Liver (tissue), 9 donors: Measurements from ENCODE around the gene SH3TC2. TPM values are rescaled to one million over a fixed set of nuclear protein-coding genes. Genes with fewer than 3 reads are reported as not detected.

Source experiments
- DNase-seq: peaks from one replicate; pipeline ENCODE4 v3.0.0-alpha.2; 2017; ENCODE audit warnings: low spot score
- H3K27ac ChIP-seq, 2 donors: one replicate each; pipeline ENCODE4 v1.7.0; 2013; ENCODE audit warnings: inconsistent platforms in 2 of 2, low read length in 2 of 2, control low read depth in 1 of 2, low read depth in 1 of 2, mild to moderate bottlenecking in 1 of 2
- H3K27me3 ChIP-seq, 4 donors: one replicate each; pipeline versions ENCODE4 v1.6.1 to v1.7.0; 2013; ENCODE audit warnings: low read length in 3 of 4, inconsistent platforms in 1 of 4, mild to moderate bottlenecking in 1 of 4, moderate library complexity in 1 of 4; ENCODE audit not compliant: control insufficient read depth in 4 of 4, insufficient read depth in 4 of 4
- H3K36me3 ChIP-seq, 4 donors: one replicate each; pipeline versions ENCODE4 v1.6.1 to v1.7.0; 2013; ENCODE audit warnings: low read length in 3 of 4, mild to moderate bottlenecking in 3 of 4, low read depth in 1 of 4, moderate library complexity in 1 of 4; ENCODE audit not compliant: control insufficient read depth in 4 of 4, insufficient read depth in 3 of 4
- H3K4me1 ChIP-seq, 4 donors: one replicate each; pipeline versions ENCODE4 v1.6.1 to v1.7.0; 2013; ENCODE audit warnings: low read length in 3 of 4, mild to moderate bottlenecking in 3 of 4, moderate library complexity in 1 of 4; ENCODE audit not compliant: control insufficient read depth in 4 of 4, insufficient read depth in 4 of 4
- H3K4me3 ChIP-seq, 3 donors: one replicate each; pipeline versions ENCODE4 v1.6.1 to v1.7.0; 2013; ENCODE audit warnings: low read length in 3 of 3, control low read depth in 1 of 3, low read depth in 1 of 3, mild to moderate bottlenecking in 1 of 3
- H3K9ac ChIP-seq, 2 donors: one replicate each; pipeline ENCODE4 v1.7.0; 2013; ENCODE audit warnings: low read length in 2 of 2, mild to moderate bottlenecking in 2 of 2, moderate library complexity in 2 of 2, control low read depth in 1 of 2, low read depth in 1 of 2
- H3K9me3 ChIP-seq, 4 donors: one replicate each; pipeline versions ENCODE4 v1.6.1 to v1.7.0; 2013; ENCODE audit warnings: low read length in 3 of 4; ENCODE audit not compliant: control insufficient read depth in 4 of 4
- EGR1 ChIP-seq, 2 donors: IDR thresholded peaks; 2 replicates each; pipeline ENCODE4 v1.6.1; 2016 to 2018; ENCODE audit warnings: antibody characterized with exemption in 2 of 2, low read depth in 2 of 2
- FOXA1 ChIP-seq: IDR thresholded peaks from 2 replicates; pipeline ENCODE4 v1.6.1; 2016; ENCODE audit warnings: antibody characterized with exemption
- FOXA2 ChIP-seq: IDR thresholded peaks from 2 replicates; pipeline ENCODE4 v1.6.1; 2016; ENCODE audit warnings: antibody characterized with exemption
- JUND ChIP-seq, 2 donors: IDR thresholded peaks; 2 replicates each; pipeline ENCODE4 v1.6.1; 2016; ENCODE audit warnings: antibody characterized with exemption in 2 of 2
- NR2F2 ChIP-seq: IDR thresholded peaks from 2 replicates; pipeline ENCODE4 v1.6.1; 2016; ENCODE audit warnings: antibody characterized with exemption
- RAD21 ChIP-seq, 2 donors: IDR thresholded peaks; 2 replicates each; pipeline ENCODE4 v1.6.1; 2016; ENCODE audit warnings: antibody characterized with exemption in 2 of 2, mild to moderate bottlenecking in 2 of 2
- REST ChIP-seq: IDR thresholded peaks from 2 replicates; pipeline ENCODE4 v1.6.1; 2016; ENCODE audit warnings: antibody characterized with exemption, mild to moderate bottlenecking
- RXRA ChIP-seq, 2 donors: IDR thresholded peaks; 2 replicates each; pipeline ENCODE4 v1.6.1; 2017 to 2018; ENCODE audit warnings: antibody characterized with exemption in 2 of 2, mild to moderate bottlenecking in 1 of 2
- SP1 ChIP-seq: IDR thresholded peaks from 2 replicates; pipeline ENCODE4 v1.6.1; 2018; ENCODE audit warnings: antibody characterized with exemption, mild to moderate bottlenecking
- TAF1 ChIP-seq: conservative IDR thresholded peaks from 2 replicates; pipeline ENCODE4 v1.6.1; 2016; ENCODE audit warnings: antibody characterized with exemption, mild to moderate bottlenecking
- YY1 ChIP-seq: IDR thresholded peaks from 2 replicates; pipeline ENCODE4 v1.6.1; 2016; ENCODE audit warnings: antibody characterized with exemption, mild to moderate bottlenecking
- WGBS: extraction: QIAGEN DNeasy Blood & Tissue Kit; methylation state at CpG from one replicate; pipeline ENCODE4 v1.1.7; 2013; 5-methylcytosine and 5-hydroxymethylcytosine counted together
- polyA plus RNA-seq, 2 donors: library from polyadenylated mRNA; stranded (reverse) in 1 of 2; unstranded in 1 of 2; fragments of 200-250 nt in 1 of 2; fragments of >200 nt in 1 of 2; fragmentation: Nextera tagmentation in 1 of 2; extraction: Ambion mirVana in 1 of 2; gene quantifications; one replicate each; pipeline versions ENCODE4 v1.2.1 to v1.2.3, GENCODE V29; 2013 to 2015
- total RNA-seq, 2 donors: library from RNA; depleted of rRNA; stranded (reverse); fragments of >200 nt; gene quantifications; one replicate each; pipeline ENCODE4 v1.2.3, GENCODE V29; 2014
- TF ChIP-seq, protein P1 (sequence below): IDR thresholded peaks from 2 replicates; pipeline ENCODE4 v1.6.1; 2016; ENCODE audit warnings: antibody characterized with exemption
- TF ChIP-seq, protein P2 (sequence below): fragments of 150-350 bp; IDR thresholded peaks from 2 replicates; pipeline ENCODE4 v1.5.1; 2017; ENCODE audit warnings: improper control_type of control experiment, low read depth, low read length; ENCODE audit not compliant: missing input control
- donor health status: healthy.
- donor health status: healthy.
- donor health status: healthy.
- donor health status: healthy.
- donor health status: healthy.

SH3TC2 gene
- total and polyA plus RNA-seq, 4 donors = 0.31 to 6.2 (median 0.57) TPM

- Histone ChIP-seq H3K9me3 (no peaks in the 10 kb centered on the region), H3K4me3 (no peak overlapping the region), H3K9ac (no peak overlapping the region), H3K27me3 (no peaks in the 10 kb centered on the region), H3K36me3 (no peaks in the 10 kb centered on the region), H3K4me1 (peaks cover 3 to 9% (median 5%) of the 10 kb centered on the region in 4 donors), H3K27ac (no peak overlapping the region)
- TF ChIP-seq YY1 = no peak
- DNase-seq = no peak
- 98% methylated on average over 3 of the region's 3 CpGs for WGBS
Measured at GRCh38 chr5:148970876-148971275, 92.0 kb downstream of the SH3TC2 start.

DNA sequence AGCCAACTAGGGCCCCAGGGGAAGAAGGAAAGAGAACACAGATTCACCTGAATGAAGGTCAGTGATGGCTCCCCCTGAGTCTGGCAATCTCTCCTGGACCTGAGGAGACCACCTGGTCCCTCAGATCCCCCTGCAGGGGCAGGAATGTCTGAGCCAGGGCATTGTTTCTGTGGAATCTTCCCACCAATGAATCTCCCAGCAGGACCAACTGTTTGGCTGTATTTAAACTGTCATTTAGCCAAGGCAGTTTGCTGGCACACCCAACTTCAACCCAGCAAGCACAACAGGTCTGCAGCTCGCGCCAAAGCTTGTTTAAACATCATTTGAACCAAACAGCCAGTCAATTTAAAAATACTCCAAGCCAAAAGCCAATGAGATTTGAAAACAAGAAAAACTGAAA, 92.6 kb downstream of the SH3TC2 start:
- TF ChIP-seq EGR1 (IDR thresholded peaks at IDR 0.05; ENCODE audit: low read depth in 2 of 2) = no peak
- TF ChIP-seq RAD21 (IDR thresholded peaks at IDR 0.05) = peak in 1 of 2 donors; percentile 59
- TF ChIP-seq RXRA (IDR thresholded peaks at IDR 0.05) = peak; percentile 19 to 29
- TF ChIP-seq SP1 = peak; percentile 42
- TF ChIP-seq JUND (IDR thresholded peaks at IDR 0.05) = no peak
- no peak overlapping the region for H3K4me3 ChIP-seq
- no peak for DNase-seq
- no peaks in the 10 kb centered on the region for H3K36me3 ChIP-seq
- no peak overlapping the region for H3K9ac ChIP-seq
- 33% methylated on average over 2 of the region's 2 CpGs for WGBS
- no peak overlapping the region for H3K27ac ChIP-seq
- no peaks in the 10 kb centered on the region for H3K27me3 ChIP-seq
- peaks cover 3 to 9% (median 5%) of the 10 kb centered on the region in 4 donors for H3K4me1 ChIP-seq
- no peaks in the 10 kb centered on the region for H3K9me3 ChIP-seq

- no peak for DNase-seq
- Histone ChIP-seq H3K36me3 (no peaks in the 10 kb centered on the region), H3K9ac (no peak overlapping the region), H3K4me3 (no peak overlapping the region), H3K27me3 (no peaks in the 10 kb centered on the region), H3K27ac (no peak overlapping the region), H3K9me3 (no peaks in the 10 kb centered on the region), H3K4me1 (peaks cover 3 to 9% (median 5%) of the 10 kb centered on the region in 4 donors)
- TF ChIP-seq, protein P1, sequence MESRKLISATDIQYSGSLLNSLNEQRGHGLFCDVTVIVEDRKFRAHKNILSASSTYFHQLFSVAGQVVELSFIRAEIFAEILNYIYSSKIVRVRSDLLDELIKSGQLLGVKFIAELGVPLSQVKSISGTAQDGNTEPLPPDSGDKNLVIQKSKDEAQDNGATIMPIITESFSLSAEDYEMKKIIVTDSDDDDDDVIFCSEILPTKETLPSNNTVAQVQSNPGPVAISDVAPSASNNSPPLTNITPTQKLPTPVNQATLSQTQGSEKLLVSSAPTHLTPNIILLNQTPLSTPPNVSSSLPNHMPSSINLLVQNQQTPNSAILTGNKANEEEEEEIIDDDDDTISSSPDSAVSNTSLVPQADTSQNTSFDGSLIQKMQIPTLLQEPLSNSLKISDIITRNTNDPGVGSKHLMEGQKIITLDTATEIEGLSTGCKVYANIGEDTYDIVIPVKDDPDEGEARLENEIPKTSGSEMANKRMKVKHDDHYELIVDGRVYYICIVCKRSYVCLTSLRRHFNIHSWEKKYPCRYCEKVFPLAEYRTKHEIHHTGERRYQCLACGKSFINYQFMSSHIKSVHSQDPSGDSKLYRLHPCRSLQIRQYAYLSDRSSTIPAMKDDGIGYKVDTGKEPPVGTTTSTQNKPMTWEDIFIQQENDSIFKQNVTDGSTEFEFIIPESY = no peak
- TF ChIP-seq TAF1 (no peak), SP1 (no peak), RXRA (IDR thresholded peaks at IDR 0.05) (no peak), REST (no peak), FOXA1 (no peak), JUND (IDR thresholded peaks at IDR 0.05) (no peak), EGR1 (IDR thresholded peaks at IDR 0.05; ENCODE audit: low read depth in 2 of 2) (no peak), FOXA2 (no peak), NR2F2 (no peak)
- TF ChIP-seq, protein P2, sequence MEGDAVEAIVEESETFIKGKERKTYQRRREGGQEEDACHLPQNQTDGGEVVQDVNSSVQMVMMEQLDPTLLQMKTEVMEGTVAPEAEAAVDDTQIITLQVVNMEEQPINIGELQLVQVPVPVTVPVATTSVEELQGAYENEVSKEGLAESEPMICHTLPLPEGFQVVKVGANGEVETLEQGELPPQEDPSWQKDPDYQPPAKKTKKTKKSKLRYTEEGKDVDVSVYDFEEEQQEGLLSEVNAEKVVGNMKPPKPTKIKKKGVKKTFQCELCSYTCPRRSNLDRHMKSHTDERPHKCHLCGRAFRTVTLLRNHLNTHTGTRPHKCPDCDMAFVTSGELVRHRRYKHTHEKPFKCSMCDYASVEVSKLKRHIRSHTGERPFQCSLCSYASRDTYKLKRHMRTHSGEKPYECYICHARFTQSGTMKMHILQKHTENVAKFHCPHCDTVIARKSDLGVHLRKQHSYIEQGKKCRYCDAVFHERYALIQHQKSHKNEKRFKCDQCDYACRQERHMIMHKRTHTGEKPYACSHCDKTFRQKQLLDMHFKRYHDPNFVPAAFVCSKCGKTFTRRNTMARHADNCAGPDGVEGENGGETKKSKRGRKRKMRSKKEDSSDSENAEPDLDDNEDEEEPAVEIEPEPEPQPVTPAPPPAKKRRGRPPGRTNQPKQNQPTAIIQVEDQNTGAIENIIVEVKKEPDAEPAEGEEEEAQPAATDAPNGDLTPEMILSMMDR = no peak
- 61% methylated on average over 3 of the region's 3 CpGs for WGBS
Measured at GRCh38 chr5:148969291-148969690, 93.6 kb downstream of the SH3TC2 start.
